Liver (tissue), 9 donors: Measurements from ENCODE around the gene MISP3. TPM values are rescaled to one million over a fixed set of nuclear protein-coding genes. Genes with fewer than 3 reads are reported as not detected.

ENCODE experiments used
- DNase-seq: peaks from one replicate; pipeline ENCODE4 v3.0.0-alpha.2; 2017; ENCODE audit warnings: low spot score
- H3K27ac ChIP-seq, 2 donors: one replicate each; pipeline ENCODE4 v1.7.0; 2013; ENCODE audit warnings: inconsistent platforms in 2 of 2, low read length in 2 of 2, control low read depth in 1 of 2, low read depth in 1 of 2, mild to moderate bottlenecking in 1 of 2
- H3K27me3 ChIP-seq, 4 donors: one replicate each; pipeline versions ENCODE4 v1.6.1 to v1.7.0; 2013; ENCODE audit warnings: low read length in 3 of 4, inconsistent platforms in 1 of 4, mild to moderate bottlenecking in 1 of 4, moderate library complexity in 1 of 4; ENCODE audit not compliant: control insufficient read depth in 4 of 4, insufficient read depth in 4 of 4
- H3K36me3 ChIP-seq, 4 donors: one replicate each; pipeline versions ENCODE4 v1.6.1 to v1.7.0; 2013; ENCODE audit warnings: low read length in 3 of 4, mild to moderate bottlenecking in 3 of 4, low read depth in 1 of 4, moderate library complexity in 1 of 4; ENCODE audit not compliant: control insufficient read depth in 4 of 4, insufficient read depth in 3 of 4
- H3K4me1 ChIP-seq, 4 donors: one replicate each; pipeline versions ENCODE4 v1.6.1 to v1.7.0; 2013; ENCODE audit warnings: low read length in 3 of 4, mild to moderate bottlenecking in 3 of 4, moderate library complexity in 1 of 4; ENCODE audit not compliant: control insufficient read depth in 4 of 4, insufficient read depth in 4 of 4
- H3K4me3 ChIP-seq, 3 donors: one replicate each; pipeline versions ENCODE4 v1.6.1 to v1.7.0; 2013; ENCODE audit warnings: low read length in 3 of 3, control low read depth in 1 of 3, low read depth in 1 of 3, mild to moderate bottlenecking in 1 of 3
- H3K9ac ChIP-seq, 2 donors: one replicate each; pipeline ENCODE4 v1.7.0; 2013; ENCODE audit warnings: low read length in 2 of 2, mild to moderate bottlenecking in 2 of 2, moderate library complexity in 2 of 2, control low read depth in 1 of 2, low read depth in 1 of 2
- H3K9me3 ChIP-seq, 4 donors: one replicate each; pipeline versions ENCODE4 v1.6.1 to v1.7.0; 2013; ENCODE audit warnings: low read length in 3 of 4; ENCODE audit not compliant: control insufficient read depth in 4 of 4
- ATF3 ChIP-seq: IDR thresholded peaks from 2 replicates; pipeline ENCODE4 v1.6.1; 2016; ENCODE audit warnings: antibody characterized with exemption
- CTCF ChIP-seq: fragments of 150-350 bp; IDR thresholded peaks from 2 replicates; pipeline ENCODE4 v1.5.1; 2017; ENCODE audit warnings: improper control_type of control experiment, low read depth, low read length; ENCODE audit not compliant: missing input control
- EGR1 ChIP-seq, 2 donors: IDR thresholded peaks; 2 replicates each; pipeline ENCODE4 v1.6.1; 2016 to 2018; ENCODE audit warnings: antibody characterized with exemption in 2 of 2, low read depth in 2 of 2
- FOXA1 ChIP-seq: IDR thresholded peaks from 2 replicates; pipeline ENCODE4 v1.6.1; 2016; ENCODE audit warnings: antibody characterized with exemption
- FOXA2 ChIP-seq: IDR thresholded peaks from 2 replicates; pipeline ENCODE4 v1.6.1; 2016; ENCODE audit warnings: antibody characterized with exemption
- GABPA ChIP-seq, 2 donors: IDR thresholded peaks in 1 of 2; conservative IDR thresholded peaks in 1 of 2; 2 replicates each; pipeline ENCODE4 v1.6.1; 2016; ENCODE audit warnings: antibody characterized with exemption in 2 of 2, mild to moderate bottlenecking in 1 of 2, moderate library complexity in 1 of 2
- HNF4A ChIP-seq, 2 donors: conservative IDR thresholded peaks; 2 replicates each; pipeline ENCODE4 v1.6.1; 2016; ENCODE audit warnings: antibody characterized with exemption in 2 of 2, mild to moderate bottlenecking in 2 of 2
- JUND ChIP-seq, 2 donors: IDR thresholded peaks; 2 replicates each; pipeline ENCODE4 v1.6.1; 2016; ENCODE audit warnings: antibody characterized with exemption in 2 of 2
- NR2F2 ChIP-seq: IDR thresholded peaks from 2 replicates; pipeline ENCODE4 v1.6.1; 2016; ENCODE audit warnings: antibody characterized with exemption
- RAD21 ChIP-seq, 2 donors: IDR thresholded peaks; 2 replicates each; pipeline ENCODE4 v1.6.1; 2016; ENCODE audit warnings: antibody characterized with exemption in 2 of 2, mild to moderate bottlenecking in 2 of 2
- RXRA ChIP-seq, 2 donors: IDR thresholded peaks; 2 replicates each; pipeline ENCODE4 v1.6.1; 2017 to 2018; ENCODE audit warnings: antibody characterized with exemption in 2 of 2, mild to moderate bottlenecking in 1 of 2
- SP1 ChIP-seq: IDR thresholded peaks from 2 replicates; pipeline ENCODE4 v1.6.1; 2018; ENCODE audit warnings: antibody characterized with exemption, mild to moderate bottlenecking
- TAF1 ChIP-seq: conservative IDR thresholded peaks from 2 replicates; pipeline ENCODE4 v1.6.1; 2016; ENCODE audit warnings: antibody characterized with exemption, mild to moderate bottlenecking
- YY1 ChIP-seq: IDR thresholded peaks from 2 replicates; pipeline ENCODE4 v1.6.1; 2016; ENCODE audit warnings: antibody characterized with exemption, mild to moderate bottlenecking
- ZBTB33 ChIP-seq: IDR thresholded peaks from 2 replicates; pipeline ENCODE4 v1.6.1; 2016; ENCODE audit warnings: antibody characterized with exemption
- WGBS: extraction: QIAGEN DNeasy Blood & Tissue Kit; methylation state at CpG from one replicate; pipeline ENCODE4 v1.1.7; 2013; 5-methylcytosine and 5-hydroxymethylcytosine counted together
- polyA plus RNA-seq, 2 donors: library from polyadenylated mRNA; stranded (reverse) in 1 of 2; unstranded in 1 of 2; fragments of 200-250 nt in 1 of 2; fragments of >200 nt in 1 of 2; fragmentation: Nextera tagmentation in 1 of 2; extraction: Ambion mirVana in 1 of 2; gene quantifications; one replicate each; pipeline versions ENCODE4 v1.2.1 to v1.2.3, GENCODE V29; 2013 to 2015
- total RNA-seq, 2 donors: library from RNA; depleted of rRNA; stranded (reverse); fragments of >200 nt; gene quantifications; one replicate each; pipeline ENCODE4 v1.2.3, GENCODE V29; 2014
- donor health status: healthy.
- donor health status: healthy.
- donor health status: healthy.
- donor health status: healthy.
- donor health status: healthy.

The MISP3 gene
- total and polyA plus RNA-seq, 4 donors, result 0.28 to 3.9 (median 2.8) TPM

GRCh38 chr19:14073261-14073924 lies 807 bp downstream of the MISP3 start:
- H3K4me3 ChIP-seq, result peak overlapping the region; percentile 66 to 80 (median 73)
- H3K27me3 ChIP-seq, result no peaks in the 10 kb centered on the region
- no peak for TF ChIP-seq EGR1 (IDR thresholded peaks at IDR 0.05; ENCODE audit: low read depth in 2 of 2)
- TF ChIP-seq ATF3, result no peak
- peak; percentile 74 for TF ChIP-seq CTCF
- TF ChIP-seq YY1, result no peak
- no peak for TF ChIP-seq SP1
- no peak for TF ChIP-seq TAF1
- TF ChIP-seq GABPA (IDR thresholded peaks at IDR 0.05 in 1 of 2, conservative IDR thresholded peaks at IDR 0.05 in 1 of 2), result no peak
- peaks cover 0 to 41% (median 24%) of the 10 kb centered on the region in 4 donors for H3K4me1 ChIP-seq
- peak overlapping the region; percentile 69 to 93 for H3K27ac ChIP-seq
- under 1% methylated on average over 106 of the region's 106 CpGs for whole genome bisulfite sequencing
- H3K9me3 ChIP-seq, result no peaks in the 10 kb centered on the region
- H3K9ac ChIP-seq, result peak overlapping the region; percentile 35 to 53
- peak; percentile 83 for DNase-seq
- no peaks in the 10 kb centered on the region for H3K36me3 ChIP-seq

- Histone ChIP-seq H3K9ac (peak overlapping the region; percentile 35 to 53), H3K27ac (peak overlapping the region; percentile 68 to 78), H3K27me3 (no peaks in the 10 kb centered on the region), H3K36me3 (no peaks in the 10 kb centered on the region), H3K4me3 (peak overlapping the region; percentile 47 to 77 (median 73)), H3K4me1 (peaks cover 0 to 41% (median 24%) of the 10 kb centered on the region in 4 donors), H3K9me3 (no peaks in the 10 kb centered on the region)
- DNase-seq, result no peak
- 4% methylated on average over 44 of the region's 44 CpGs for WGBS
- no peak for TF ChIP-seq SP1
- no peak for TF ChIP-seq TAF1
- TF ChIP-seq JUND (IDR thresholded peaks at IDR 0.05), result no peak
- TF ChIP-seq RAD21 (IDR thresholded peaks at IDR 0.05), result no peak
- no peak for TF ChIP-seq YY1
These were observed 1.6 kb downstream of the MISP3 start for GRCh38 chr19:14073925-14074838.

GRCh38 chr19:14078411-14078810 lies 5.8 kb downstream of the MISP3 start:
- Histone ChIP-seq H3K4me3 (no peak overlapping the region), H3K36me3 (peaks cover 0 to under 1% (median 0%) of the 10 kb centered on the region in 4 donors), H3K4me1 (peaks cover 3 to 41% (median 27%) of the 10 kb centered on the region in 4 donors), H3K27me3 (no peaks in the 10 kb centered on the region), H3K9ac (no peak overlapping the region), H3K9me3 (no peaks in the 10 kb centered on the region), H3K27ac (no peak overlapping the region)
- DNase-seq, result no peak
- WGBS, result 76% methylated on average over 2 of the region's 2 CpGs
- TF ChIP-seq ZBTB33 (no peak), EGR1 (IDR thresholded peaks at IDR 0.05; ENCODE audit: low read depth in 2 of 2) (no peak), NR2F2 (no peak), JUND (IDR thresholded peaks at IDR 0.05) (no peak), FOXA1 (no peak), CTCF (no peak), RXRA (IDR thresholded peaks at IDR 0.05) (no peak), GABPA (IDR thresholded peaks at IDR 0.05 in 1 of 2, conservative IDR thresholded peaks at IDR 0.05 in 1 of 2) (no peak), HNF4A (conservative IDR thresholded peaks at IDR 0.05) (no peak), ATF3 (no peak), FOXA2 (no peak), YY1 (no peak)
